Measurements from ENCODE around the gene CLDN20. TPM values are rescaled to one million over a fixed set of nuclear protein-coding genes. Genes with fewer than 3 reads are reported as not detected.
"Not testable (repeated sequence)": the region's sequence is repeated elsewhere in the genome, so short reads cannot be mapped to it uniquely, and the experiment has no call there.

CLDN20 gene
- total RNA-seq, 1 donor, result not detected

- TF ChIP-seq, protein P1, sequence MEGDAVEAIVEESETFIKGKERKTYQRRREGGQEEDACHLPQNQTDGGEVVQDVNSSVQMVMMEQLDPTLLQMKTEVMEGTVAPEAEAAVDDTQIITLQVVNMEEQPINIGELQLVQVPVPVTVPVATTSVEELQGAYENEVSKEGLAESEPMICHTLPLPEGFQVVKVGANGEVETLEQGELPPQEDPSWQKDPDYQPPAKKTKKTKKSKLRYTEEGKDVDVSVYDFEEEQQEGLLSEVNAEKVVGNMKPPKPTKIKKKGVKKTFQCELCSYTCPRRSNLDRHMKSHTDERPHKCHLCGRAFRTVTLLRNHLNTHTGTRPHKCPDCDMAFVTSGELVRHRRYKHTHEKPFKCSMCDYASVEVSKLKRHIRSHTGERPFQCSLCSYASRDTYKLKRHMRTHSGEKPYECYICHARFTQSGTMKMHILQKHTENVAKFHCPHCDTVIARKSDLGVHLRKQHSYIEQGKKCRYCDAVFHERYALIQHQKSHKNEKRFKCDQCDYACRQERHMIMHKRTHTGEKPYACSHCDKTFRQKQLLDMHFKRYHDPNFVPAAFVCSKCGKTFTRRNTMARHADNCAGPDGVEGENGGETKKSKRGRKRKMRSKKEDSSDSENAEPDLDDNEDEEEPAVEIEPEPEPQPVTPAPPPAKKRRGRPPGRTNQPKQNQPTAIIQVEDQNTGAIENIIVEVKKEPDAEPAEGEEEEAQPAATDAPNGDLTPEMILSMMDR (IDR thresholded peaks at IDR 0.05; ENCODE audit: insufficient read depth, low read length), result no peak
- DNase-seq (ENCODE audit: low read depth), result peak; percentile 13
- no peak overlapping the region for H3K4me3 ChIP-seq (ENCODE audit: low read depth, low read length)
These were observed 39.6 kb downstream of the CLDN20 start for GRCh38 chr6:155303361-155303870.

DNA sequence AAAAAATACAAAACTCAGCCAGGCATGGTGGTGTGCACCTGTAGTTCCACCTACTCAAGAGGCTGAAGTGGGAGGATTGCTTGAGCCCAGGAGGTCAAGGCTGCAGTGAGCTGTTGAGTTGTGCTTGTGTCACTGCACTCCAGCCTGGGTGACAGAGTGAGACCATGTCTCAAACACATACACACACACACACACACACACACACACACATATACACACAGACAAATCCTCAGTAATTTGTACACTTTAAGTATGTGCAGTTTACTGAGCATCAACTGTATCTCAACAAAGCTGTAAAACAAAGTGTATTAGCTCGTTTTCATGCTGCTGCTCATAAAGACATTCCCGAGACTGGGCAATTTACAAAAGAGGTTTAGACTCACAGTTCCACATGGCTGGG, 43.1 kb downstream of the CLDN20 start:
- H3K4me3 ChIP-seq (ENCODE audit: low read depth, low read length), result no peak overlapping the region
- DNase-seq (ENCODE audit: low read depth), result no peak
- TF ChIP-seq, protein P1 (IDR thresholded peaks at IDR 0.05; ENCODE audit: insufficient read depth, low read length), result no peak

- DNase-seq (ENCODE audit: low read depth), result no peak
- no peak overlapping the region for H3K4me3 ChIP-seq (ENCODE audit: low read depth, low read length)
- TF ChIP-seq, protein P1 (IDR thresholded peaks at IDR 0.05; ENCODE audit: insufficient read depth, low read length), result no peak
These were observed 45.3 kb downstream of the CLDN20 start for GRCh38 chr6:155309150-155309549.

- TF ChIP-seq, protein P1 (IDR thresholded peaks at IDR 0.05; ENCODE audit: insufficient read depth, low read length), result no peak
- no peak overlapping the region for H3K4me3 ChIP-seq (ENCODE audit: low read depth, low read length)
- DNase-seq (ENCODE audit: low read depth), result no peak
These were observed 46.8 kb downstream of the CLDN20 start for GRCh38 chr6:155310596-155310995.

GRCh38 chr6:155311086-155311485, 47.3 kb downstream of the CLDN20 start:
- no peak overlapping the region for H3K4me3 ChIP-seq (ENCODE audit: low read depth, low read length)

DNA sequence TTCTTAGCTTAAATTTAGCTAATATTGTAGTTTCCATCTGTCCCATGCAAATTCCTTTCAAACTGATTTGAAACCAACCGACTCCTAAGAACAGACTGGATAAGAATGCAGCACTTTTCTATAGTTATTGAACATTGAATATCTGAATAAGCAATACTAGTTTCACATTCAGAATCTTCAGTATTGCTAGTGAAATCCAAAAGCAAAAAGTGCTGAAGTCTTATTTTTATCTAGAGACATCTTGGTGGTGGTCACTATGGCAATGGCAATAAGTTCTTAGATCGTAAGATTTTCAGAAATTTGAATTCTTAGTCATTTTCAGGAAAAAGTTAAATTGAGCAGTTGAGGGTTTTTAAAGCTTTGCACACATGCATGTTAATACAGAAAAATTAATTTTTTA, 47.8 kb downstream of the CLDN20 start:
- no peak overlapping the region for H3K4me3 ChIP-seq (ENCODE audit: low read depth, low read length)
- TF ChIP-seq, protein P1 (IDR thresholded peaks at IDR 0.05; ENCODE audit: insufficient read depth, low read length), result no peak
- DNase-seq (ENCODE audit: low read depth), result no peak

More at GRCh38 chr6:155311086-155311485, 47.3 kb downstream of the CLDN20 start:
- TF ChIP-seq, protein P1 (IDR thresholded peaks at IDR 0.05; ENCODE audit: insufficient read depth, low read length), result no peak
- DNase-seq (ENCODE audit: low read depth), result no peak

- not testable (repeated sequence) for H3K4me3 ChIP-seq (ENCODE audit: low read depth, low read length); DNase-seq (ENCODE audit: low read depth)
These were observed 49.1 kb downstream of the CLDN20 start for GRCh38 chr6:155312950-155313349.

Measured in fibroblast of the aortic adventitia (primary cell).